ENCODE results near the gene PRKCE. TPM values are rescaled to one million over a fixed set of nuclear protein-coding genes. Genes with fewer than 3 reads are reported as not detected.

Gene PRKCE
- total RNA-seq, 1 donor from 2014 or later: 18.4 TPM

GRCh38 chr2:46116553-46116991 is 465.1 kb downstream of the PRKCE start:
- no peak for TF ChIP-seq CTCF (IDR thresholded peaks at IDR 0.05; ENCODE audit: unreplicated experiment)
- Mint-ChIP-seq H3K4me3 (no peak overlapping the region), H3K36me3 (peaks cover 1% of the 10 kb centered on the region), H3K27me3 (ENCODE audit: low read depth) (no peaks in the 10 kb centered on the region), H3K9me3 (peaks cover 6% of the 10 kb centered on the region), H3K4me1 (peaks cover 46% of the 10 kb centered on the region), H3K27ac (peak overlapping the region; percentile 22)
- no peak for DNase-seq (ENCODE audit: low spot score in 2 of 2, unreplicated experiment in 2 of 2)

- Mint-ChIP-seq H3K27ac (no peak overlapping the region), H3K4me1 (peaks cover 51% of the 10 kb centered on the region), H3K27me3 (ENCODE audit: low read depth) (no peaks in the 10 kb centered on the region), H3K4me3 (no peak overlapping the region), H3K9me3 (no peaks in the 10 kb centered on the region), H3K36me3 (peaks cover 1% of the 10 kb centered on the region)
- DNase-seq (ENCODE audit: low spot score in 2 of 2, unreplicated experiment in 2 of 2): no peak
- TF ChIP-seq CTCF (IDR thresholded peaks at IDR 0.05; ENCODE audit: unreplicated experiment): no peak
These were observed 465.9 kb downstream of the PRKCE start for GRCh38 chr2:46117379-46117778.

GRCh38 chr2:46117994-46118393 is 466.5 kb downstream of the PRKCE start:
- DNase-seq (ENCODE audit: low spot score in 2 of 2, unreplicated experiment in 2 of 2): no peak
- Mint-ChIP-seq H3K27me3 (ENCODE audit: low read depth) (no peaks in the 10 kb centered on the region), H3K27ac (no peak overlapping the region), H3K4me3 (no peak overlapping the region), H3K36me3 (no peaks in the 10 kb centered on the region), H3K9me3 (no peaks in the 10 kb centered on the region), H3K4me1 (peaks cover 51% of the 10 kb centered on the region)
- TF ChIP-seq CTCF (IDR thresholded peaks at IDR 0.05; ENCODE audit: unreplicated experiment): no peak

GRCh38 chr2:46118656-46119371 is 467.3 kb downstream of the PRKCE start:
- H3K4me1 Mint-ChIP-seq: peaks cover 54% of the 10 kb centered on the region
- no peaks in the 10 kb centered on the region for H3K9me3 Mint-ChIP-seq
- no peaks in the 10 kb centered on the region for H3K36me3 Mint-ChIP-seq
- H3K4me3 Mint-ChIP-seq: no peak overlapping the region
- TF ChIP-seq CTCF (IDR thresholded peaks at IDR 0.05; ENCODE audit: unreplicated experiment): no peak
- no peaks in the 10 kb centered on the region for H3K27me3 Mint-ChIP-seq (ENCODE audit: low read depth)
- H3K27ac Mint-ChIP-seq: peak overlapping the region; percentile 33
- no peak for DNase-seq (ENCODE audit: low spot score in 2 of 2, unreplicated experiment in 2 of 2)

- no peaks in the 10 kb centered on the region for H3K36me3 Mint-ChIP-seq
- peaks cover 54% of the 10 kb centered on the region for H3K4me1 Mint-ChIP-seq
- H3K27ac Mint-ChIP-seq: peak overlapping the region; percentile 67
- DNase-seq (ENCODE audit: low spot score in 2 of 2, unreplicated experiment in 2 of 2): no peak
- no peaks in the 10 kb centered on the region for H3K9me3 Mint-ChIP-seq
- no peak for TF ChIP-seq CTCF (IDR thresholded peaks at IDR 0.05; ENCODE audit: unreplicated experiment)
- no peaks in the 10 kb centered on the region for H3K27me3 Mint-ChIP-seq (ENCODE audit: low read depth)
- no peak overlapping the region for H3K4me3 Mint-ChIP-seq
These were observed 468.0 kb downstream of the PRKCE start for GRCh38 chr2:46119453-46119852.

Data from mesothelial cell of epicardium (in vitro differentiated cells).